Stimulated activated CD8-positive, alpha-beta memory T cell treated with anti-CD3 and anti-CD28 coated beads, Interleukin-4, amount 100 ng/mL, for 4 hours (primary cell): ENCODE data around the gene NCAPH2.
A peak's percentile ranks its signal among the peaks of the same experiment; 100 is the strongest.
"Not testable (repeated sequence)": the region's sequence is repeated elsewhere in the genome, so short reads cannot be mapped to it uniquely, and the experiment has no call there.

ENCODE experiments used
- DNase-seq, 2 donors: peaks; one replicate each; pipeline ENCODE4 v3.0.0-alpha.2; 2020; ENCODE audit warnings: low read depth in 2 of 2, low spot score in 1 of 2

Gene NCAPH2

GRCh38 chr22:50516891-50517290 is 8.9 kb downstream of the NCAPH2 start:
- no peak for DNase-seq

- DNase-seq, result no peak
Observed at GRCh38 chr22:50517495-50518260, 9.7 kb downstream of the NCAPH2 start.

GRCh38 chr22:50518606-50519005 is 10.6 kb downstream of the NCAPH2 start:
- no peak for DNase-seq

- DNase-seq, result no peak
Observed at GRCh38 chr22:50519151-50519550, 11.1 kb downstream of the NCAPH2 start.

- DNase-seq, result not testable (repeated sequence)
Observed at GRCh38 chr22:50520184-50520583, 12.2 kb downstream of the NCAPH2 start.

GRCh38 chr22:50520826-50521453 is 12.9 kb downstream of the NCAPH2 start:
- no peak for DNase-seq

GRCh38 chr22:50521710-50522109 is 13.7 kb downstream of the NCAPH2 start:
- DNase-seq, result no peak

GRCh38 chr22:50522208-50522805 is 14.3 kb downstream of the NCAPH2 start:
- DNase-seq, result no peak

GRCh38 chr22:50522806-50523438 is 14.9 kb downstream of the NCAPH2 start:
- DNase-seq, result no peak

GRCh38 chr22:50523458-50523805 is 15.4 kb downstream of the NCAPH2 start:
- DNase-seq, result no peak

- no peak for DNase-seq
Observed at GRCh38 chr22:50523806-50524675, 16.0 kb downstream of the NCAPH2 start.

- DNase-seq, result no peak
Observed at GRCh38 chr22:50524676-50525103, 16.7 kb downstream of the NCAPH2 start.

GRCh38 chr22:50525104-50525857 is 17.3 kb downstream of the NCAPH2 start, which contains the start of gene SCO2:
Gene SCO2 (minus strand): TSS chr22:50525598. CDS start chr22:50524411, 1,187 bp downstream.
- DNase-seq, result peak; percentile 92 to 96

GRCh38 chr22:50525858-50526107 is 17.8 kb downstream of the NCAPH2 start:
- no peak for DNase-seq

- DNase-seq, result peak in 1 of 2 donors; percentile 69
Observed at GRCh38 chr22:50526108-50526833, 18.2 kb downstream of the NCAPH2 start.

GRCh38 chr22:50526834-50527801 is 19.1 kb downstream of the NCAPH2 start:
- DNase-seq, result no peak

GRCh38 chr22:50527921-50528681 is 20.1 kb downstream of the NCAPH2 start:
- no peak for DNase-seq
